ENCODE data around the gene COL18A1.

Gene COL18A1

DNA sequence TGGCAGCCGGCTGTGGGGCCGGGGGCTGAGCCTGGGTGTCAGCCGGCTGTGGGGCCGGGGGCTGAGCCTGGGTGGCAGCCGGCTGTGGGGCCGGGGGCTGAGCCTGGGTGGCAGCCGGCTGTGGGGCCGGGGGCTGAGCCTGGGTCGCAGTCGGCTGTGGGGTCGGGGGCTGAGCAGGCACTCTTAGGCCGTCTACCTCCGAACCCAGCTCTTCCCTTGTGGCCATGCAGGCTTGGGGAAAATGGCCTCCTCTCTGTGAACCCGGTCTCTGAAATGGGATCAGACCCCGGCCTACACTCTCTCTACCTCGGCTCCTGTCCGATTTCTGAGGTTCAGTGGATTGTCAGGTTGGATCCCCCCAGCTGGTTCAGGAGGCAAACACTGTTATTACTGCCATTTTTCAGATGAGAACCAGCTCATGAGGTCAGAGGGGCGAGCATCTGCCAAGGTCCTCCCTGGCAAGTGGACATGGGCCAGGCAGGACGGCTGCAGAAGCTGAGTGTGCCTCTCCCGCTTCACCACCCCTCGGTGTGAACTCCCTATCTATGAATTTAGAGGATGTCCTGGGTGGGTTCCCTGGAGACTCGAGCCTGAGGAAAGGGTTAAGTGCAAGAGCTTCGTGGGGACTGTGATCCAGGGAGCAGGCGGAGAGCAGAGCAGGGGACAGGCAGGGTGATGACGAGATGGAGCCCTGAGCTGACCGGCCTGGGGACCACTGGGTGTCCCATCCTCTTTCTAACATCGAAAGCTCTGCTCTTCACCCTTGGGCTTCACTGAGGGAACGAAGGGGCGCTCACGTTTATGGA, 10.9 kb upstream of the COL18A1 start:
- TF ChIP-seq, protein P1, sequence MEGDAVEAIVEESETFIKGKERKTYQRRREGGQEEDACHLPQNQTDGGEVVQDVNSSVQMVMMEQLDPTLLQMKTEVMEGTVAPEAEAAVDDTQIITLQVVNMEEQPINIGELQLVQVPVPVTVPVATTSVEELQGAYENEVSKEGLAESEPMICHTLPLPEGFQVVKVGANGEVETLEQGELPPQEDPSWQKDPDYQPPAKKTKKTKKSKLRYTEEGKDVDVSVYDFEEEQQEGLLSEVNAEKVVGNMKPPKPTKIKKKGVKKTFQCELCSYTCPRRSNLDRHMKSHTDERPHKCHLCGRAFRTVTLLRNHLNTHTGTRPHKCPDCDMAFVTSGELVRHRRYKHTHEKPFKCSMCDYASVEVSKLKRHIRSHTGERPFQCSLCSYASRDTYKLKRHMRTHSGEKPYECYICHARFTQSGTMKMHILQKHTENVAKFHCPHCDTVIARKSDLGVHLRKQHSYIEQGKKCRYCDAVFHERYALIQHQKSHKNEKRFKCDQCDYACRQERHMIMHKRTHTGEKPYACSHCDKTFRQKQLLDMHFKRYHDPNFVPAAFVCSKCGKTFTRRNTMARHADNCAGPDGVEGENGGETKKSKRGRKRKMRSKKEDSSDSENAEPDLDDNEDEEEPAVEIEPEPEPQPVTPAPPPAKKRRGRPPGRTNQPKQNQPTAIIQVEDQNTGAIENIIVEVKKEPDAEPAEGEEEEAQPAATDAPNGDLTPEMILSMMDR (IDR thresholded peaks at IDR 0.05; ENCODE audit: borderline replicate concordance, insufficient read depth, low read depth, low read length): no peak
- H3K4me3 ChIP-seq (ENCODE audit: low read depth, low read length): no peak overlapping the region

GRCh38 chr21:45396620-45396995, 8.4 kb upstream of the COL18A1 start:
- H3K4me3 ChIP-seq (ENCODE audit: low read depth, low read length): no peak overlapping the region
- TF ChIP-seq, protein P1 (IDR thresholded peaks at IDR 0.05; ENCODE audit: borderline replicate concordance, insufficient read depth, low read depth, low read length): no peak

- TF ChIP-seq, protein P1 (IDR thresholded peaks at IDR 0.05; ENCODE audit: borderline replicate concordance, insufficient read depth, low read depth, low read length): no peak
- H3K4me3 ChIP-seq (ENCODE audit: low read depth, low read length): no peak overlapping the region
Measured at GRCh38 chr21:45397381-45397780, 7.6 kb upstream of the COL18A1 start.

GRCh38 chr21:45401054-45401518, 3.9 kb upstream of the COL18A1 start:
- TF ChIP-seq, protein P1 (IDR thresholded peaks at IDR 0.05; ENCODE audit: borderline replicate concordance, insufficient read depth, low read depth, low read length): no peak

GRCh38 chr21:45401916-45402900, 2.8 kb upstream of the COL18A1 start:
- no peak overlapping the region for H3K4me3 ChIP-seq (ENCODE audit: low read depth, low read length)
- TF ChIP-seq, protein P1 (IDR thresholded peaks at IDR 0.05; ENCODE audit: borderline replicate concordance, insufficient read depth, low read depth, low read length): no peak

More at GRCh38 chr21:45401054-45401518, 3.9 kb upstream of the COL18A1 start:
- no peak overlapping the region for H3K4me3 ChIP-seq (ENCODE audit: low read depth, low read length)

- H3K4me3 ChIP-seq (ENCODE audit: low read depth, low read length): no peak overlapping the region
- TF ChIP-seq, protein P1 (IDR thresholded peaks at IDR 0.05; ENCODE audit: borderline replicate concordance, insufficient read depth, low read depth, low read length): no peak
Measured at GRCh38 chr21:45403133-45403824, 1.7 kb upstream of the COL18A1 start.
